Cardiac fibroblast (primary cell): ENCODE measurements around the gene FARS2.
"Not testable (repeated sequence)": the region's sequence is repeated elsewhere in the genome, so short reads cannot be mapped to it uniquely, and the experiment has no call there.

Source experiments
- DNase-seq, 2 donors: peaks; one replicate each; pipeline versions ENCODE4 v3.0.0 to v3.0.0-alpha.2; 2010; ENCODE audit warnings: low read depth in 2 of 2
- H3K4me3 ChIP-seq, 2 donors: replicated peaks in 1 of 2; 1 replicate in 1 of 2; 2 replicates in 1 of 2; pipeline ENCODE4 v1.5.1; 2011; ENCODE audit warnings: low read depth in 2 of 2, low read length in 2 of 2, mild to moderate bottlenecking in 2 of 2, moderate library complexity in 1 of 2
- TF ChIP-seq, protein P1 (sequence below): IDR thresholded peaks from one replicate; pipeline ENCODE4 v1.5.1; 2011; ENCODE audit warnings: low read depth, mild to moderate bottlenecking, low read length, inconsistent platforms

The FARS2 gene

DNA sequence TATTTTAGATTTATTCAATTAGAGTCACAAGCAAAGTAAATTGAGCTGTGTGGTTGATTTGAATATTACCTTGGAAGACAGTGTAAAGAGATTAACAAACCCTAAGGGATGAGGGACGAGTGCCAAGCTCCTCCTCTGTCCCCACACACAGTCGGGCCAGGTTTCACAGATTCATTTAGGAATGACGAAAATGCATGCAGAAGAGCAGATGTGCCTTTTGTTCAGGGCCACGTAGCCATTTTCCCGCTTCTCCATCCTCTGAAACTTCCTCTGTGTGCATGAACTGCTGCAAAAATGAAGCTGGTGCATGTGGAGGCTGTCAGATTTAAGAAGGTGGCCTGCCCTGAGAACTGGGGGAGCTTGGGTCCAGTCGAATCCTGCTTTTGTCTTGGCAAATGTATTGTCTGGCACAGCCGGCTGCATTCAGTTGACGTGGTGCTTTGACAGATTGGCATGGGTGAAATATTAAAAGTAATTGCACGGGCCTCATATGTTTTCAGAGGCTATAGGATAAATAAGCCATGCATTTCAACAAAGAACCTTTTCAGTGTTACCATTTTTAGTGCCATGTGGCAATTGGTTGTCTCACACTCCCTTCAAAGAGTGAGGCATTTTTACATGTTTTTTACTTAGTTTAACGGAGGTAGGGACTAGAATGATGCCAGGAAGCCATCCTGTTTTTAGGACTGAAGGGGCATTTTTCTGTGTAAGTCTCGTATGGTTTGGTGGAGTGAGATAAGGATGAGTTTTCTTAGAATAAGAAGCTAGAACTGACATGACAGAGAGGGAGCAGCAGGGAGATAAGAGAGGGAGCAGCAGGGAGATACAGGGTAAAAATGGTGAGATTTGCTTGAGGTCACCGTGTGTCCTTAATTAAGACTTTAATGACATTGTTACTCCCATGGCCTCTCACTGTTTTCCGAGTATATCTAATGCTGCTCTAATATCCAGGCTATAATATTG lies 384.3 kb downstream of the FARS2 start:
- TF ChIP-seq, protein P1, sequence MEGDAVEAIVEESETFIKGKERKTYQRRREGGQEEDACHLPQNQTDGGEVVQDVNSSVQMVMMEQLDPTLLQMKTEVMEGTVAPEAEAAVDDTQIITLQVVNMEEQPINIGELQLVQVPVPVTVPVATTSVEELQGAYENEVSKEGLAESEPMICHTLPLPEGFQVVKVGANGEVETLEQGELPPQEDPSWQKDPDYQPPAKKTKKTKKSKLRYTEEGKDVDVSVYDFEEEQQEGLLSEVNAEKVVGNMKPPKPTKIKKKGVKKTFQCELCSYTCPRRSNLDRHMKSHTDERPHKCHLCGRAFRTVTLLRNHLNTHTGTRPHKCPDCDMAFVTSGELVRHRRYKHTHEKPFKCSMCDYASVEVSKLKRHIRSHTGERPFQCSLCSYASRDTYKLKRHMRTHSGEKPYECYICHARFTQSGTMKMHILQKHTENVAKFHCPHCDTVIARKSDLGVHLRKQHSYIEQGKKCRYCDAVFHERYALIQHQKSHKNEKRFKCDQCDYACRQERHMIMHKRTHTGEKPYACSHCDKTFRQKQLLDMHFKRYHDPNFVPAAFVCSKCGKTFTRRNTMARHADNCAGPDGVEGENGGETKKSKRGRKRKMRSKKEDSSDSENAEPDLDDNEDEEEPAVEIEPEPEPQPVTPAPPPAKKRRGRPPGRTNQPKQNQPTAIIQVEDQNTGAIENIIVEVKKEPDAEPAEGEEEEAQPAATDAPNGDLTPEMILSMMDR: no peak
- no peak overlapping the region for H3K4me3 ChIP-seq
- DNase-seq: no peak

GRCh38 chr6:5652406-5653137 lies 391.3 kb downstream of the FARS2 start:
- TF ChIP-seq, protein P1: no peak
- no peak for DNase-seq

GRCh38 chr6:5653801-5654200 lies 392.5 kb downstream of the FARS2 start:
- DNase-seq: no peak
- no peak overlapping the region for H3K4me3 ChIP-seq
- TF ChIP-seq, protein P1: no peak

More at GRCh38 chr6:5652406-5653137, 391.3 kb downstream of the FARS2 start:
- no peak overlapping the region for H3K4me3 ChIP-seq

GRCh38 chr6:5656226-5656625 lies 394.9 kb downstream of the FARS2 start:
- no peak overlapping the region for H3K4me3 ChIP-seq
- no peak for DNase-seq
- TF ChIP-seq, protein P1: no peak

DNA sequence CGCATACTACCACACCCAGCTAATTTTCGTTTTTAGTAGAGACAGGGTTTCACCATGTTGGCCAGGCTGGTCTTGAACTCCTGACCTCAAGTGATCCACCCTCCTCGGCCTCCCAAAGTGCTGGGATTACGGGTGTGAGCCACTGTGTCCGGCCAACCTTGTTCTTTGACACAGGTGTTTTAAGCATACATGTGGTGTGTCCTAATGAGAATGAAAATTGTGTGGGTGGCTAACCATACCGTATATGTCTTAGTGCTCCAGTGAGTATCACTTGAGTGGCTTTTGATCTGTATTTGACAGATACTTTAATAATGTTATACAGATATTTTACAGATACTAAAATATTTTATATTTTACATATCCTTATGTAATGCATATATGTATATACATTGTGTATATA lies 395.4 kb downstream of the FARS2 start:
- DNase-seq, H3K4me3 ChIP-seq: not testable (repeated sequence)

- TF ChIP-seq, protein P1: no peak
- no peak overlapping the region for H3K4me3 ChIP-seq
- peak; percentile 17 to 34 for DNase-seq
Observed at GRCh38 chr6:5657684-5658430, 396.5 kb downstream of the FARS2 start.

DNA sequence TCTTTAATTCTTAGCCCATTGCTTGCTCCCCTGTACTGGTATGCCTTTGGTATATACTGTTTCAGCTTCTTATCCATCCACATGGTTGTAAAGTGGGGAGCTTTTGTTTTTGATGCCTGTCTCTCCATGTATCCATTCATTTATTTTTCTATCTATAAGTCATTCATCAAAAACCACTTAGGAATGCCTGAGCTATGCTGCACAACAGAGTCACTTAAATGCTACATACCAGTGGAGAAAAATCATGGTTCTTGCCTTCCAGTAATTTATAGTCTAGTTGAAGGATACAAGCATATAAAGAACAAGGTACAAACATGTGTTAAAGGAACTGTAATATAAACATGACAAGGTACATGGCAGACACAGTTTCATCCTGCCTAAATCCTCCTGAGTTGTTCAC lies 398.2 kb downstream of the FARS2 start:
- DNase-seq: no peak
- no peak overlapping the region for H3K4me3 ChIP-seq
- TF ChIP-seq, protein P1: no peak
